22Rv1 (cell line): Measurements from ENCODE around the gene NEIL3.

Source experiments
- CTCF ChIP-seq: fragments of 450-650 bp; IDR thresholded peaks from 2 replicates; pipeline ENCODE4 v1.5.1; 2017; ENCODE audit warnings: mild to moderate bottlenecking
- ZFX ChIP-seq: fragments of 450-650 bp; IDR thresholded peaks from 2 replicates; pipeline ENCODE4 v1.6.1; 2017; ENCODE audit warnings: antibody characterized with exemption, borderline replicate concordance

GRCh38 chr4:177320721-177321120 is 11.0 kb downstream of the NEIL3 start:
- TF ChIP-seq CTCF (no peak), ZFX (no peak)
